Thyroid gland (tissue), 4 donors: ENCODE data around the gene C2CD2. TPM values are rescaled to one million over a fixed set of nuclear protein-coding genes. Genes with fewer than 3 reads are reported as not detected.

Experiments
- DNase-seq, 2 donors: peaks; one replicate each; pipeline ENCODE4 v3.0.0-alpha.2; 2019
- H3K27ac ChIP-seq, 3 donors: fragments of 200-600 bp; sonication (generic); 1 replicate in 2 of 3; 2 replicates in 1 of 3; pipeline ENCODE4 v1.5.1; 2016 to 2019; ENCODE audit warnings: mild to moderate bottlenecking in 1 of 3, moderate library complexity in 1 of 3
- H3K27me3 ChIP-seq: fragments of 200-600 bp; sonication (generic); one replicate; pipeline ENCODE4 v1.5.1; 2019
- H3K36me3 ChIP-seq, 2 donors: fragments of 200-600 bp; sonication (generic); one replicate each; pipeline ENCODE4 v1.5.1; 2016 to 2019
- H3K4me1 ChIP-seq, 2 donors: fragments of 200-600 bp; sonication (generic); one replicate each; pipeline ENCODE4 v1.5.1; 2017 to 2019
- H3K4me3 ChIP-seq, 3 donors: fragments of 200-600 bp; sonication (generic); replicated peaks in 1 of 3; 1 replicate in 2 of 3; 2 replicates in 1 of 3; pipeline ENCODE4 v1.5.1; 2016; ENCODE audit warnings: mild to moderate bottlenecking in 1 of 3
- H3K9me3 ChIP-seq: fragments of 200-600 bp; sonication (generic); one replicate; pipeline ENCODE4 v1.5.1; 2017
- POLR2A ChIP-seq, 2 donors: fragments of 450-650 bp; IDR thresholded peaks; one replicate each; pipeline ENCODE4 v1.6.1; 2017; ENCODE audit warnings: antibody characterized with exemption in 2 of 2, mild to moderate bottlenecking in 2 of 2, moderate library complexity in 1 of 2
- WGBS, 2 donors: methylation state at CpG; one replicate each; pipeline ENCODE4 v1.1.5; 2017; 5-methylcytosine and 5-hydroxymethylcytosine counted together
- intact Hi-C: fragments of 100-400 bp; cut with DNase I; formaldehyde crosslinking; loops from one replicate; pipeline ENCODE4 v1.15.1; 2023
- total RNA-seq, 4 donors: library from RNA; depleted of rRNA; stranded (reverse); fragments of >200 nt; gene quantifications; one replicate each; pipeline ENCODE4 v1.2.3, GENCODE V29; 2016
- TF ChIP-seq, protein P1 (sequence below), 6 experiments: fragments of 200-600 bp in 3 of 6; fragments of 450-650 bp in 3 of 6; sonication (generic) in 3 of 6; IDR thresholded peaks; one replicate each; pipeline ENCODE4 v1.5.1; 2016 to 2019; ENCODE audit warnings: antibody characterized with exemption in 6 of 6, mild to moderate bottlenecking in 2 of 6, inconsistent platforms in 1 of 6, moderate library complexity in 1 of 6

Gene C2CD2
- total RNA-seq, 4 donors from 2014 or later = 12.7 to 22.7 (median 20.0) TPM

DNA sequence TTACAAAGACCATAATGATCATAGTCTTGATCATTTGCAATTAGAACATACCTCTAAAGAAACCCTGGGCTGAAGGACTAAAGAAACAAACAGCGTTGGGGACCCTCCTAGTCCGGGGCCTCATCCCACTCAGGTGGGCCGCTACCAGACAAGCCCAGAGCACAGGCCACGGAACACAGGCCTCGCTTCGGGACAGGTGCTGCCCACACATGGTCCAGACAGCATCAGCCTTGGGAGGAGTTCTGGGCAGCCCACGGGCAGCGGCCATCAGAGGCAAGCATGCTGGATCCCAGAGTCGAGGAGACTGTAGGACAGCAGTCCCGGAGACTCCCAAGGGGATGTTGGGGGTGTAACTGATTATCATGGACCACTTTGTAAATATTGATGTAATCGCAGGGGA, 4.9 kb downstream of the C2CD2 start:
- peaks cover 21 to 23% of the 10 kb centered on the region in 2 donors for H3K4me1 ChIP-seq
- no peaks in the 10 kb centered on the region for H3K9me3 ChIP-seq
- TF ChIP-seq, protein P1, sequence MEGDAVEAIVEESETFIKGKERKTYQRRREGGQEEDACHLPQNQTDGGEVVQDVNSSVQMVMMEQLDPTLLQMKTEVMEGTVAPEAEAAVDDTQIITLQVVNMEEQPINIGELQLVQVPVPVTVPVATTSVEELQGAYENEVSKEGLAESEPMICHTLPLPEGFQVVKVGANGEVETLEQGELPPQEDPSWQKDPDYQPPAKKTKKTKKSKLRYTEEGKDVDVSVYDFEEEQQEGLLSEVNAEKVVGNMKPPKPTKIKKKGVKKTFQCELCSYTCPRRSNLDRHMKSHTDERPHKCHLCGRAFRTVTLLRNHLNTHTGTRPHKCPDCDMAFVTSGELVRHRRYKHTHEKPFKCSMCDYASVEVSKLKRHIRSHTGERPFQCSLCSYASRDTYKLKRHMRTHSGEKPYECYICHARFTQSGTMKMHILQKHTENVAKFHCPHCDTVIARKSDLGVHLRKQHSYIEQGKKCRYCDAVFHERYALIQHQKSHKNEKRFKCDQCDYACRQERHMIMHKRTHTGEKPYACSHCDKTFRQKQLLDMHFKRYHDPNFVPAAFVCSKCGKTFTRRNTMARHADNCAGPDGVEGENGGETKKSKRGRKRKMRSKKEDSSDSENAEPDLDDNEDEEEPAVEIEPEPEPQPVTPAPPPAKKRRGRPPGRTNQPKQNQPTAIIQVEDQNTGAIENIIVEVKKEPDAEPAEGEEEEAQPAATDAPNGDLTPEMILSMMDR (IDR thresholded peaks at IDR 0.05) = no peak
- TF ChIP-seq POLR2A (IDR thresholded peaks at IDR 0.05) = no peak
- intact Hi-C loops = no loop called here
- no peak overlapping the region for H3K4me3 ChIP-seq
- H3K27me3 ChIP-seq = no peaks in the 10 kb centered on the region
- no peaks in the 10 kb centered on the region for H3K36me3 ChIP-seq
- no peak for DNase-seq
- H3K27ac ChIP-seq = no peak overlapping the region
- WGBS, 2 donors = 92 to 94% methylated on average over 11 of the region's 11 CpGs

DNA sequence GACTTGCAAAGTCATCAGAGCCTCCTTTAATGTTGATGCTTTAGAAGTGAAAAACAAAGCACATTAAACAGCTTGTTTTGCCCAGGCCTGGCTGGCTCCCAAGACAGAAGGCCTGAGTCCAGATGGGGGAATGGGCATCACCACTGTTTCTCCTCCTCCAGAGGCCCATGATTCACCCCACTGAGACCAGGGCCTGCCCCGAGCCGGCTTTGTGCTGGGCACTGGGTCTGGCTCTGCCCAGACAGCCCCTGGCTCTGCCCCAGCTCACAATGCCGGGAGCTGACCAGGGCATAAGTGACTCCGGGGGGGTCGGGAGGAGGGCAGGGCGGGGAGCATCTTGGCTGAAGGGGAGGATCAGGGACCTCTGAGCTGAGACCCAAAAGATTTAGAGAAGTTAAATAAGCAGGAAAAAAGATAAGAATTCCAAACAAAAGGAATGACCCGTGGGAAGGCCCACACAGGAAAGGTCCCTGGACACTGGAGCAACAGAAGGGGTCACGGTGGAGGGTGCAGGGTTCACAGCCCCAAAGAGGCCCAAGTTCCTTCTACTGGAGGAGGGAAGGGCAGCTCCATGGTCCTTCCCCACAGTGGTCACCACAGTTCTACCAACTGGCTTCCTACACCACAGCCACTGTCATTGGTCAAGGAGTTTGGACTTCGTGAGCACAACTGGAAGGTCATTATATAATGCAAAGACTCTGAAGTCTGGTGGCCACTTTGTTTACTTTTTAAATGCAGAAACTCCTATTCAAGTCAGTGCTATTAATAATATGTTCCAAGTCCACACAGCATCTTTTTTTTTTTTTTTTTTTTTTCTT, 5.5 kb downstream of the C2CD2 start:
- Histone ChIP-seq H3K27me3 (no peaks in the 10 kb centered on the region), H3K9me3 (no peaks in the 10 kb centered on the region), H3K36me3 (no peaks in the 10 kb centered on the region), H3K4me3 (no peak overlapping the region), H3K4me1 (peaks cover 21 to 23% of the 10 kb centered on the region in 2 donors), H3K27ac (peak overlapping the region in 2 of 3 donors; percentile 32 to 37)
- intact Hi-C loops = no loop called here
- TF ChIP-seq, protein P1 (IDR thresholded peaks at IDR 0.05) = no peak
- no peak for TF ChIP-seq POLR2A (IDR thresholded peaks at IDR 0.05)
- WGBS, 2 donors = 34 to 73% methylated on average over 9 of the region's 9 CpGs
- peak in 1 of 2 donors; percentile 41 for DNase-seq

DNA sequence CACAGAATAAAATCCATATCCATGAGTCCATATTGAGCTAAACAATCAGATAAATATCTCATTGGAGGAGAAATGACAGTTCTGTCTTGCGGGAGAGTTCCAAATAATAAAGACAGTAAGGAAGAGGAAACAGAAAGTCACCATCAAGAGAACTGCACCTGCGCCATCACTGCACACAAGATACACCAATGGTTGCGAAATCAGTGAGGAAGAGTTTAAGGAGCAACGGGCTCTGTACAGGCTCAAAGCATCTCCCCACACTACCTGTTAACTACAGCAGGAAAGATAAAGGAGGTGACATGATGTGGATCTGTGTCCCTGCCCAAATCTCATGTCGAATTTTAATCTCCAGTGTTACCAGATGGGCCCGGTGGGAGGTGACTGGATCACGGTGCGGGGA, 7.8 kb downstream of the C2CD2 start:
- Histone ChIP-seq H3K36me3 (no peaks in the 10 kb centered on the region), H3K27ac (no peak overlapping the region), H3K27me3 (no peaks in the 10 kb centered on the region), H3K4me3 (no peak overlapping the region), H3K9me3 (no peaks in the 10 kb centered on the region), H3K4me1 (peaks cover 9 to 11% of the 10 kb centered on the region in 2 donors)
- TF ChIP-seq, protein P1 (IDR thresholded peaks at IDR 0.05) = no peak
- no peak for TF ChIP-seq POLR2A (IDR thresholded peaks at IDR 0.05)
- intact Hi-C loops = no loop called here
- no peak for DNase-seq
- 95% methylated on average over 8 of the region's 8 CpGs for WGBS, 2 donors

DNA sequence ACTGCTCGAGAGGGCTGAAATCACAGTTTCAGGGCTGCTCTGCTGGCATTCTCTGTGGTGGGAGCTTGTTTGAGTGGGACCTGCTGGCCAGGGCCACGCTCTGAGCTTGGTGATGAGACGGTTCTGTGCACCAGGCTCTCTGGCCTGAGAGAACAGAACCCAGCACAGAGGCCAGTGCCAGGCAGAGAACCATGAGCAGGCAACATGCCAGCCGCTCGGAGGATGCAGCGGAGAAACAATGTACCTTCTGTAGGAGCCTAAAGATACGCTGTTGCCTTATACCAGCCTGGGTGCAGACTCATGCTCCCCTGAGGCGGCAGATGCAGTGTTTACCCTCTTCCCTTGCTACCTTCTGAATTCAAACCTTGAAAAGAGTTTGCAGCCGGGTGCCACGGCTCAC, 10.0 kb downstream of the C2CD2 start:
- peaks cover 8 to 9% of the 10 kb centered on the region in 2 donors for H3K4me1 ChIP-seq
- H3K27ac ChIP-seq = no peak overlapping the region
- WGBS, 2 donors = 90 to 95% methylated on average over 8 to 10 of the region's 10 CpGs
- no peaks in the 10 kb centered on the region for H3K27me3 ChIP-seq
- no peaks in the 10 kb centered on the region for H3K9me3 ChIP-seq
- intact Hi-C loops = no loop called here
- no peak for DNase-seq
- TF ChIP-seq, protein P1 (IDR thresholded peaks at IDR 0.05) = no peak
- no peak overlapping the region for H3K4me3 ChIP-seq
- no peaks in the 10 kb centered on the region for H3K36me3 ChIP-seq

DNA sequence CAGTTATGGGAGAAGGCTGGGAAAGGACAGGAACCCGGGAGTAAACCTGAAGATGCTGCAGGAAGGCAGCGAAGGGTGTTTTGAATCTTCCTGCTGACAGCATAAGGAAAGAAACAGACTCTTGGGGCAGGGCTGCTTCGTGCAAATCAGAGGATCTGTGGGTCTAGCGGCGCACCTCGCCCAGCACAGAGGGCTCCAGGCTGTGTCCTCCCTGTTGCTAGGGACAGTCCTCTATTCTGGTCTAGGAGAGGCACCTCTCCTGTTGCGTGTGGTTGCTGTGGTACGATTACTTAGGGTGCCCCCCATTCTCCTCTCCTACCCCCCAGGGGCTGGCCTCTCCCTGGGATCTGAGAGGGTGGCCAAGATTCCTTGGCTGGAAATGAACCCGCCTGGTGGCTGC, 11.4 kb downstream of the C2CD2 start:
- no peak overlapping the region for H3K27ac ChIP-seq
- no peaks in the 10 kb centered on the region for H3K9me3 ChIP-seq
- TF ChIP-seq POLR2A (IDR thresholded peaks at IDR 0.05) = no peak
- TF ChIP-seq, protein P1 (IDR thresholded peaks at IDR 0.05) = no peak
- 81 to 91% methylated on average over 6 to 9 of the region's 9 CpGs for WGBS, 2 donors
- no peaks in the 10 kb centered on the region for H3K27me3 ChIP-seq
- no peaks in the 10 kb centered on the region for H3K36me3 ChIP-seq
- no peak for DNase-seq
- H3K4me1 ChIP-seq = no peaks in the 10 kb centered on the region
- no peak overlapping the region for H3K4me3 ChIP-seq
- intact Hi-C loops = no loop called here
